HepG2 (cell line): ENCODE results near the gene SLC6A9. TPM values are rescaled to one million over a fixed set of nuclear protein-coding genes. Genes with fewer than 3 reads are reported as not detected.

Experiments used
- AHDC1 ChIP-seq: sonication (generic); formaldehyde crosslinking; IDR thresholded peaks from 2 replicates; pipeline ENCODE4 v1.5.1; 2020; ENCODE audit warnings: mild to moderate bottlenecking, missing genetic modification reagents, borderline replicate concordance
- FOXO1 ChIP-seq: sonication (generic); formaldehyde crosslinking; IDR thresholded peaks from 2 replicates; pipeline ENCODE4 v1.4.0; 2020; ENCODE audit warnings: missing genetic modification reagents
- GZF1 ChIP-seq: sonication (generic); formaldehyde crosslinking; IDR thresholded peaks from 2 replicates; pipeline ENCODE4 v1.5.1; 2020; ENCODE audit warnings: mild to moderate bottlenecking, missing genetic modification reagents
- KLF12 ChIP-seq: sonication (generic); formaldehyde crosslinking; IDR thresholded peaks from 2 replicates; pipeline ENCODE4 v1.4.0; 2020; ENCODE audit warnings: missing genetic modification reagents, borderline replicate concordance
- POLR2G ChIP-seq: fragments of 200-400 bp; formaldehyde crosslinking; IDR thresholded peaks from 2 replicates; pipeline ENCODE4 v1.6.1; 2018; ENCODE audit warnings: mild to moderate bottlenecking, low read depth, low read length, moderate library complexity
- ZNF34 ChIP-seq: sonication (generic); formaldehyde crosslinking; IDR thresholded peaks from 2 replicates; pipeline ENCODE4 v1.4.0; 2020; ENCODE audit warnings: mild to moderate bottlenecking, missing genetic modification reagents, borderline replicate concordance
- ZNF407 ChIP-seq: sonication (generic); formaldehyde crosslinking; IDR thresholded peaks from one replicate; pipeline ENCODE4 v1.5.1; 2020; ENCODE audit warnings: mild to moderate bottlenecking, missing genetic modification reagents; ENCODE audit errors: not compliant biosample characterization
- ZNF704 ChIP-seq: sonication (generic); formaldehyde crosslinking; IDR thresholded peaks from 2 replicates; pipeline ENCODE4 v1.8.1; 2023; ENCODE audit warnings: mild to moderate bottlenecking, inconsistent platforms, moderate library complexity, missing genetic modification reagents, borderline replicate concordance
- ZNF777 ChIP-seq: sonication (generic); formaldehyde crosslinking; IDR thresholded peaks from 2 replicates; pipeline ENCODE4 v1.4.0; 2020; ENCODE audit warnings: missing genetic modification reagents
- polyA plus RNA-seq, 8 experiments: library from polyadenylated mRNA; depleted of rRNA in 3 of 8; stranded (reverse) in 7 of 8; unstranded in 1 of 8; fragments of >200 nt; fragmentation: Illumina TruSeq in 4 of 8; extraction: Trizol in 4 of 8; gene quantifications; 2 replicates each; pipeline versions ENCODE4 v1.2.1 to v1.2.3, GENCODE V29; 2011 to 2016; ENCODE audit warnings: low read depth in 4 of 8, missing spikeins in 1 of 8, mixed read lengths in 1 of 8; ENCODE audit not compliant: insufficient read depth in 1 of 8
- total RNA-seq, 5 experiments: library from RNA; depleted of rRNA; stranded (reverse); fragments of >200 nt; fragmentation: Illumina TruSeq; extraction: Trizol; gene quantifications; 2 replicates each; pipeline ENCODE4 v1.2.3, GENCODE V29; 2016; ENCODE audit warnings: low read depth in 1 of 5

Gene SLC6A9
- total and polyA plus RNA-seq, 2 of the 13 experiments (the other 11 are each of a cell fraction or from before 2014, with no cell fraction given), result 8.5 to 9.9 TPM

GRCh38 chr1:44031252-44032169, at the start of gene SLC6A9 (continued):
- TF ChIP-seq AHDC1 (CRISPR knock-in tag), result no peak
- peak; percentile 70; the same call in 1 of the 2 replicates for TF ChIP-seq POLR2G
- TF ChIP-seq ZNF704, result peak; percentile 50; the same call in 1 of the 2 replicates
- no peak for TF ChIP-seq ZNF407 (CRISPR knock-in tag)
- no peak for TF ChIP-seq KLF12 (CRISPR knock-in tag)
- 0 out of 2 replicates have a peak, but pooled peaks have one; percentile 39 for TF ChIP-seq ZNF34 (CRISPR knock-in tag)
- TF ChIP-seq FOXO1 (CRISPR knock-in tag), result no peak
- peak; percentile 80 for TF ChIP-seq ZNF777 (CRISPR knock-in tag)
- TF ChIP-seq GZF1 (CRISPR knock-in tag), result 0 out of 2 replicates have a peak, but pooled peaks have one; percentile 18
